Renal pelvis (tissue), 12 donors: ENCODE results near the gene NUTM1. TPM values are rescaled to one million over a fixed set of nuclear protein-coding genes. Genes with fewer than 3 reads are reported as not detected.
A peak's percentile ranks its signal among the peaks of the same experiment; 100 is the strongest.

Source experiments
- DNase-seq: peaks from one replicate; pipeline ENCODE4 v3.0.0-alpha.2; 2013
- long read RNA-seq, 16 experiments: transcript quantifications; one replicate each; lab custom pipeline, GENCODE V29; 2026
- polyA plus RNA-seq, 3 donors: library from polyadenylated mRNA; unstranded; fragments of 120-200 nt; gene quantifications; one replicate each; pipeline ENCODE4 v1.2.1, GENCODE V29; 2013; ENCODE audit not compliant: insufficient read length in 3 of 3

Gene NUTM1
- under 1 TPM in 2 of 3 donors, not detected in 1; 0.03 to 0.08 TPM for polyA plus RNA-seq
- long read RNA-seq, donor 1, result 0 reads
- long read RNA-seq, donor 2, partial matches to known transcripts, result 9 of 25 reads
- long read RNA-seq, donor 2, other reads (novel, unspliced or antisense), result 16 of 25 reads
- long read RNA-seq, donor 3, result 0 reads
- long read RNA-seq, donor 4, result 0 reads
- long read RNA-seq, donor 5, result 0 reads
- long read RNA-seq, donor 6, result 0 reads
- long read RNA-seq, donor 7, result 0 reads
- long read RNA-seq, donor 8, result 0 reads
- long read RNA-seq, donor 9, result 0 reads
- long read RNA-seq, donor 10, result 0 reads
- long read RNA-seq, donor 11, result 0 reads
- long read RNA-seq, donor 12, result 0 reads
- long read RNA-seq, donor 13, result 0 reads
- long read RNA-seq, donor 14, result 0 reads
- long read RNA-seq, donor 15, result 0 reads
- long read RNA-seq, donor 16, result 0 reads

DNA sequence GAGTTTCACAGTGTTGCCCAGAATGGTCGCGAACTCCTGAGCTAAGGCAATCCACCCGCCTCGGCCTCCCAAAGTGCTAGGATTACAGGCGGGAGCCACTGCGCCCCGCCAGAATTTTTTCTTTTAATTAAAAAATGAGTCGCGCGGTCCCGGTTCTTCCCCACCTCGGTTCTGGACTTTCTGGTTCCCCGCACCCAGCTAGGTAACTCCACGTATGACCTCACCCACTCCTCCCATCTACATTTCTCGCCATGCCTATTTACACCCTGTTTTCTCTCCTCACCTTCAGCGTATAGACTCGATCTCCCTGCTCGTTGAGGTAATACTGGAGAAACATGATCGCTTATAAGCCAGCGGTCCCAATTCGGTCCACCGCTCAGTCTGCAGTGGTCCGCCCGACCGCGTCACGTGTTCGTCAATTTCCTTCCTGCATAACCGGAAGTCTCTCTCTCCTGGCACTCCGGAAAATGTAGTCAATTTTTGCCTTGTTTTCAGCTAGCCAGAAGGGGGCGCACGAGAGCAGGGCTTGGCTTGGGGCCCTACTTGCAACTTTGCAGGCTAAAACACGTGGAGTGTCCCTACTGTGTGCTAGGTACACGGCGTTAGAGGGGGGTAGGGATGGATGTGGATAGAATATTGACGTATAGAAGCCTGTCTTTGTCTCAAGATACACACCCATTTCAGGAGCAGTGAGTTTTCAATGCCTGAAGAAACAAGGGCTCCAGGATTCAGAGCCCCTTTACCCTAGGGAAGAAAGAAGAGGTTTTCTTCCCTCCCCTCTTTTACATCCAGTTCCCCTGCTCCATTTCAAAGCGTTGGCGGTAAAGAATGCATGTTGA is at the start of gene NUTM1, which contains the start of gene NOP10:
Gene NUTM1 (plus strand): TSS at position 579 of the 839 bp plus-strand sequence. CDS start 382 bp downstream, outside the sequence.
Gene NOP10 (minus strand): TSS at position 400 of the 839 bp plus-strand sequence. CDS start 63 bp downstream, at position 337.
- peak; percentile 92 for DNase-seq

- DNase-seq, result no peak
These were observed 46.1 kb upstream of the NUTM1 start for GRCh38 chr15:34297059-34297458.

DNA sequence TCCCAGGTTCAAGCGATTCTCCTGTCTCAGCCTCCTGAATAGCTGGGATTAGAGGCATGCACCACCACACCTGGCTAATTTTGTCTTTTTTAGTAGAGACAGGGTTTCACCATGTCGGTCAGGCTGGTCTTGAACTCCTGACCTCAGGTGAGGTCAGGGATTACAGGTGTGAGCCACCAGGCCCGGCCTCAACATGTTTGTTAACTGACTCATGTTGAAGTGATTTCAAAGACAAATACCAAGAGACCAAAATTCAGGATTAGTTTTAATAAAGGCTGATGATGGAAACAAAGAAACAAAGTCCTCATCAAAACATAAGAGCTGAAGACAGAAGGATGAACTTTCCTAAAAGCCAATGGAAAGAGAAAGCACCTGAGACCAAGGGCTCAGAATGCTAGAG is 42.1 kb upstream of the NUTM1 start:
- DNase-seq, result no peak

DNA sequence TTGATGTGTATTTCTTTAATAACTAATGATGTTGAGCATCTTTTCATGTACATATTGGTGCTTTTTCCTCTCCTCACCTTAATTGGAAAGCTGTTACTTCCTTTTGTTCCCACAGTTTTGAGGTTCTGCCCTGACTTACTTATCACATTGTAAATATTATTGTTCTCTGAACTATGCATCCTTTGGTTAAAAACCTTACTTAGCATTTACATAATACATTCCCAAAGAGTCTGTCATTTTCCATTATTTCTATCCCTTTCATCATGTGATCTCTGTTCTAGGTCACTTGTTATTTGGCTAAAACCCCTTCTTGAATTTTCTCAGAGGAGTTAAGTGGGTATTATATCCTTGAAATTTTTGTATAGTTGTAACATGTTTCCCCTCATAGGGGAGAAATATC is 38.5 kb upstream of the NUTM1 start:
- DNase-seq, result no peak

DNA sequence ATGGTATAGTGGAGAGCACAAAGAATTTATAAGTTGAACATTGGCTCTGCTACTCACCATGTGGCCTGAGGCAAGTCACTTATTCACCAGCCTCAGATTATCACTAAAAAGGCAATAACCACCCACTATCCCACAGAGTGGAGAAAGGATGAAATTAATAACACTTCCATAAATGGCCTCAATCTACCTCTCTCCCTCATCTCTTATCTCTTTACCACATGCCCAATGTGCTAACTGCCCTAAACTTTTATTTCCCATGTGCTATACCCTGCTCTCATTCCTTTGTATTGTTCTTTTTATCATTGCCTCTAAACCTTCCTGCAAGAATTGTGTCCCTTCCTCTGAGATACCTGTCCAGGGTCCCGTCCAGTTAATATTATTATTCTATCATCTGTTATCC is 31.6 kb upstream of the NUTM1 start:
- DNase-seq, result no peak

GRCh38 chr15:34314491-34315490 is 28.3 kb upstream of the NUTM1 start:
- DNase-seq, result no peak

GRCh38 chr15:34318277-34319079 is 24.6 kb upstream of the NUTM1 start:
- DNase-seq, result peak; percentile 52

- DNase-seq, result no peak
These were observed 19.9 kb upstream of the NUTM1 start for GRCh38 chr15:34323217-34323616.

- no peak for DNase-seq
These were observed 18.2 kb upstream of the NUTM1 start for GRCh38 chr15:34324933-34325332.

DNA sequence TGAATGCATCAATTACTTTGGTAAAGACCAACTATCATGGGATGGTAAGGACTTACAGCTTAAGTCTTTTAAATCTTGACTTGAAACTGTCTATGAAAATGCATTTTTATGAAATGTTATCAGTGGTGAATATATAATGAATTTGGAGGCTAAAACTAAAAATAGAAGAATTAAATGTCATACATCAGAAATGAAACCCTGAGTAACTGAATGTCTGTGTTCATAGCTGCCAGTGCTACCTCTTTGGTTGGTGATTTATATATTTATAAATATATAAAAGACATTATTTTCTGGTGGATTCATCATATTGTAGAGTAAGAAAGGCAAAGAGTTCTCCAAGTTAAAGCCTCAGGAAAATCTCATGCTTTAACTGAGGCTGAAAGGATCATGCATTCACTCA is 17.7 kb upstream of the NUTM1 start:
- no peak for DNase-seq

- DNase-seq, result no peak
These were observed 15.2 kb upstream of the NUTM1 start for GRCh38 chr15:34327906-34328305.

DNA sequence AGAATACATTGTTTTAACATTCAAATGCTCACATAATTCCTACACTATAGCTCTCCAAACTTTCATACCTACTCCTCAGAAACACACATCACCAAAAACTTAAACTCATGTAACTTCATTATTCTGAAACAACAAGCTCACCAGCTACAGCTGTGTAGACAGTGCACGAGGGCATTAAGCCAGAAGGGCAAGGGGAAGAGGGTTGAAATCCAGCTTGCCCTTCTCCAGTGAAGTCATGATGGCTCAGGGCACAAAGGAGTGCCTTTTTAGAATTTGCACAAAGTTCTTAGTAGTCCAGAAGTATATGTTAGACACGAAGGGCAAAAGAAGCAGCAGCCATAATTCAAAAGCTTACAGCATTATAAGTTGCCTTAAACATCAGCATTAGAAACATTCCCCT is 14.1 kb upstream of the NUTM1 start:
- no peak for DNase-seq

- DNase-seq, result no peak
These were observed 12.8 kb upstream of the NUTM1 start for GRCh38 chr15:34330279-34330678.

DNA sequence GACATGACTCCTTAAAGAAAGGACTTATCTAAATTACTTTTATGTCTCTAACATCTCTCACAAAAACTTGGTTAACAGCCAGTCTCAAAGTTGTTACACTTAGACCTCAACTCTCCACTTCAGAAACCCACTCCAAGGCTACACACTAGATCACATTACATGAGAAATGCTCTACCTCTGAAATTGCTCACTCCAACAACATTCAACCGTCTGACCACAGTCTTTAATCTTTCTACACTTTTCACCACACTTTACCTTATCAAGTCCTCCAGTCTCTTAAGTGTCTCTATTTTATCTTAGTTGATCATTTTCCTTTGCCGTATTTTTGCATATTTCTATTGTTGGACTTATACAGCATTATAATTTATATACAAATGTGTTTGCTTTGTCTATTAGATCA is 11.3 kb upstream of the NUTM1 start:
- no peak for DNase-seq

GRCh38 chr15:34332553-34333120 is 10.5 kb upstream of the NUTM1 start:
- no peak for DNase-seq

GRCh38 chr15:34334672-34335071 is 8.4 kb upstream of the NUTM1 start:
- no peak for DNase-seq

GRCh38 chr15:34335176-34336032 is 7.7 kb upstream of the NUTM1 start:
- DNase-seq, result no peak

DNA sequence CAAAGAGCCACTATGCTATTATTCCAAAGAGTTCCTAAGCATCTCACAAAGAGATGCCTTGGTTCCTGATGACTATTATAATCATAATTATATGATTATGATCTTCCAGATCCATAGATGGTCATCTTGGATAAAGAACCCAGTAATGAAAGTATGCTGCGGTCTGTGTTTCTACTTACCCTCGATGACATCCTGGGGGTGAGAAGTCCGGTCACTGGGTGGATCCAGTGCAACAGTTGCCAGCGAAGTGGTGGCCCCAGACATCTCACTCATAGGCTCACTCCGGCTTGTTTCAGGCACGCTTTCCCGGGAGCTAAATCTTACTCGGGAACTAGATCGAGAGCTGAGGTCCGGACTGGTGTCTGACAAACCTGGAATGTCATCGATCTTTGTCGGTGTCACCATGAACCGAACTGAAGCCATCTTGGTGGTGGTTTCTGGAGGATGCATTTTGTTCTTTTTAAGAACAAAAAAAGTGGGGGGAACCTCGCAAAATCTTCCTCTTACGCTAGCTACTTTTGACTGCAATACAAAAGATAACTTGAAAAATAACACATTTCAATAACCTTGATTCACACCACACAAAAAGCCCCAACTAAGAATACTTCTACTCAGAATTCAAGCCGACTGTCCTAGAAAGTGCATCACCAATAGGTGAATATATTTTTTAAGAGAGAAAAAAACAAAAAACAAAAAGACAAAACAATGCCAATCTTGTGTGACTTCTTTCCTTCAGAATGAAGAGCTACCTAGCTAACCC is 6.7 kb upstream of the NUTM1 start:
- no peak for DNase-seq
